Activated naive CD4-positive, alpha-beta T cell treated with anti-CD3 and anti-CD28 coated beads, Interleukin-2, amount 10 ng/mL, durations not matched to agents 5 hours and 36 hours (primary cell): ENCODE measurements around the gene TBRG4. TPM values are rescaled to one million over a fixed set of nuclear protein-coding genes. Genes with fewer than 3 reads are reported as not detected.

Experiments used
- total RNA-seq, 2 experiments: library from RNA; stranded (reverse); gene quantifications; one replicate each; pipeline ENCODE4 v1.2.3, GENCODE V29; 2021

Gene TBRG4
- total RNA-seq: 100 to 1,000 TPM; 107 to 109 TPM

GRCh38 chr7:45111298-45112223 lies at the start of gene TBRG4:
Gene TBRG4 (minus strand): TSS chr7:45111697. CDS start chr7:45109237, 2,460 bp downstream.

GRCh38 chr7:45157653-45158401 lies 46.3 kb upstream of the TBRG4 start, which contains the start of gene RAMP3:
Gene RAMP3 (plus strand): TSS chr7:45157791. CDS start chr7:45157829, 38 bp downstream.

GRCh38 chr7:45088821-45089340 lies 22.6 kb downstream of the TBRG4 start, which contains the start of gene NACAD:
Gene NACAD (minus strand): TSS chr7:45088969. CDS start chr7:45088894, 75 bp downstream.

Other genes with a start within 250 kb of the TBRG4 start
- gene PURB, start 226.2 kb downstream of the TBRG4 start, total RNA-seq: 10 to 100 TPM; 22.9 to 24.2 TPM
- 100 to 1,000 TPM; 371 to 382 TPM for gene MYO1G, start 132.7 kb downstream of the TBRG4 start, total RNA-seq
- gene CCM2, start 111.5 kb downstream of the TBRG4 start, total RNA-seq: 100 to 1,000 TPM; 118 to 125 TPM
- gene NACAD, start 22.7 kb downstream of the TBRG4 start, total RNA-seq: not detected
- gene RAMP3, start 46.1 kb upstream of the TBRG4 start, total RNA-seq: not detected